Measurements from ENCODE around the gene SYTL2.
"Not testable (repeated sequence)": the region's sequence is repeated elsewhere in the genome, so short reads cannot be mapped to it uniquely, and the experiment has no call there.

The SYTL2 gene, protein sequence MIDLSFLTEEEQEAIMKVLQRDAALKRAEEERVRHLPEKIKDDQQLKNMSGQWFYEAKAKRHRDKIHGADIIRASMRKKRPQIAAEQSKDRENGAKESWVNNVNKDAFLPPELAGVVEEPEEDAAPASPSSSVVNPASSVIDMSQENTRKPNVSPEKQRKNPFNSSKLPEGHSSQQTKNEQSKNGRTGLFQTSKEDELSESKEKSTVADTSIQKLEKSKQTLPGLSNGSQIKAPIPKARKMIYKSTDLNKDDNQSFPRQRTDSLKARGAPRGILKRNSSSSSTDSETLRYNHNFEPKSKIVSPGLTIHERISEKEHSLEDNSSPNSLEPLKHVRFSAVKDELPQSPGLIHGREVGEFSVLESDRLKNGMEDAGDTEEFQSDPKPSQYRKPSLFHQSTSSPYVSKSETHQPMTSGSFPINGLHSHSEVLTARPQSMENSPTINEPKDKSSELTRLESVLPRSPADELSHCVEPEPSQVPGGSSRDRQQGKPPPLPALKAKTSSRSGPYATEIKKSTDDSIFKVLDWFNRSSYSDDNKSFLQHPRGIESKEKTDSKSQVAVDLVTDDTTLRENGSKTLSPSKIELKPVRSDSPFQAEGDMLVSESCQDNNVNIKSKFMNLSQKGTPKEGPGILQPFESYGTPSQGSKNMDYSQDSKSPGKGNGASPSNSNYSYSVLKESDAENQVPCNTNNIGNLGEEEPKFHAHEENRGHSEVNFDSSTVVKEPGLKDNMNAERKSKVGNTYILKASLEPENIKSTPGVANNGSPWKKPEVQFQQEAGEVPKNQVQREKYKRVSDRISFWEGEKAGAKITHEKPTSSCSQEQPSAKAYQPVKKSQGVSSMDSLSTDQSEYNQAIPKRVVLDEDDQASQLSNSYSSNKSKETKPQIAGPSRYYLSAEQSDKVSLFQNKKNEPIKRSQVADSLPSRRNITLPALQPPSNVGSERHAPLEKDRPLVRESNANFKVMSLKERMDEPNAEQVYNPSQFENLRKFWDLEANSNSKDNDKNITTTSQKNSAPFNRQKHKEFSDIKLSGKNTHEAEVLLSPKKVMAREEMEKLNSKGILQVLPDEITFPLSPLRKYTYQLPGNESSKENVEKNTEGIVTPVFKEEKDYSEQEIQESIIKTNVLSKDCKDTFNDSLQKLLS (N-terminal part only)
- total RNA-seq = 54.3 to 167 (median 94.6) reads per million in 4 experiments

DNA sequence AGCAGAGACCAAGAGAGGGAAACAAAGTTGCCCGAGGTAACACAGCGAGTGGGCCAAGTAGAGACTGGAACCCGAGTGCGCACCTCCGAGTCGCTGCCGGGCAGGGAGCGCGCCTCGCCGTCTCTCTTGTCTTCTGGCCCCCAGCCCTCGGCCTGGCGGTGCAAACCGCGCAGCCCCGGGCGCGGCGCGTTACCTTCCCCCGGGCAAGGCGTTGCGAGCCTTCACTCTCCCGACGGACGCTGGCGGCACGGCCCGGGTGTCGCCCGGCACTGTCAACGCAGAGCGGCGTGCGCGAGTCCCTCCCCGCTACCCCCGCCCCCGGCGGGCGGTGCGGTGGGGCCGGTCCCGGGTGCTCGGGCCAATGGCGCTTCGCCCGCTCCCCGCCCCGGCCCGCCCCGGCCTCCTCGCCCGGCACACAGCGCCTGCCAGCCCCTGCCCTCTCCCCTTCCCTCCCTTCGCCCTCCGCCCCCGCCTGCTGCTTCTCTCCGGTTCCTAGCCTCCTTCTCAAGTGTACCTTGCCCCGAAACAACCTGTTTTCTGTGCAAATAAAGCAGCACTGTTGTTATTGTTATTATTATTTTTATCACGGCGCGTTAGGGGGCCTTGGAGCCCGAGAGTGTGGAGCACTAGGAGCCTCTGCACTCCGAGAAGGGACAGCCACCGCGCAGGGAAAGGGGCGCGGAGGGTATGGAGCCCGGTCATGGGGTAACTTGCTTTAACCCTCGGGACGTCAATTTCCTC is at the start of gene SYTL2:
Gene SYTL2 (minus strand): TSS at position 271 of the 741 bp plus-strand sequence. CDS start 53,416 bp downstream, outside the sequence.
- DNase-seq = peak; percentile 57

- not testable (repeated sequence) for DNase-seq
Measured at GRCh38 chr11:85859541-85859940, 48.6 kb upstream of the SYTL2 start.

DNA sequence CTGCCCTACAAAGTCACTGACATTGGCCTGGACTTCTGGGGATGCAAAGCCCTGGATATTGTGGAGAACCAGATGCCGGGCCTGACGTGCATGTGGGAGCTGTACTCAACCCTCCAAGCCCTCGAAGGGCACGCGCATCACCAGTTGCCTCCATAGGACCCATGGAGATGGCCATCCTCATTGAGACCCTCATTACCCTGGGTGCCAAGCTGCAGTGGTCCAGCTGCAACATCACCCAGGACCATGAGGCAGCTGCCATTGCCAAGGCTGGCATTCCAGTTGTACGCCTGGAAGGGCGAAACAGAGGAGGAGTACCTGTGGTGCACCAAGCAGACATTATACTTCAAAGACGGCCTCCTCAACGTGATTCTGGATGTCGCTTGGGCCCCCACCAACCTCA is 46.2 kb upstream of the SYTL2 start:
- no peak for DNase-seq

DNA sequence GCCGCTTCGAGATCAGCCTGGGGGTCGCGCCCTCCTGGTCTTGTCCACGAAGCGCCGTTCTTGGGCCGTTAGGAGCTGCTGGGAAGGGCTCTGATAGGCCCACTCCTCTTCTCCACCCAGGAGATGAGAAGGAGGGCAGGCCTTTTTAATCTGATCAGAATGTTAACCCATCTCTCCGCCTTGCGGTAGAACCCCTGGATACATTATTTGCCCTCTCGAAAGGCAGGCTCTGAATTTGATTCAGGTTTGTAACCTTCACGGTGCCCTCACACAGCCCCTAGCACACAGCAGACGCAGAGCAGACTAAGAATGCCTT is 44.4 kb upstream of the SYTL2 start, which contains the start of gene CCDC83:
Gene CCDC83 (plus strand): TSS at position 43 of the 316 bp plus-strand sequence. CDS start 9,741 bp downstream, outside the sequence.
- no peak for DNase-seq

DNA sequence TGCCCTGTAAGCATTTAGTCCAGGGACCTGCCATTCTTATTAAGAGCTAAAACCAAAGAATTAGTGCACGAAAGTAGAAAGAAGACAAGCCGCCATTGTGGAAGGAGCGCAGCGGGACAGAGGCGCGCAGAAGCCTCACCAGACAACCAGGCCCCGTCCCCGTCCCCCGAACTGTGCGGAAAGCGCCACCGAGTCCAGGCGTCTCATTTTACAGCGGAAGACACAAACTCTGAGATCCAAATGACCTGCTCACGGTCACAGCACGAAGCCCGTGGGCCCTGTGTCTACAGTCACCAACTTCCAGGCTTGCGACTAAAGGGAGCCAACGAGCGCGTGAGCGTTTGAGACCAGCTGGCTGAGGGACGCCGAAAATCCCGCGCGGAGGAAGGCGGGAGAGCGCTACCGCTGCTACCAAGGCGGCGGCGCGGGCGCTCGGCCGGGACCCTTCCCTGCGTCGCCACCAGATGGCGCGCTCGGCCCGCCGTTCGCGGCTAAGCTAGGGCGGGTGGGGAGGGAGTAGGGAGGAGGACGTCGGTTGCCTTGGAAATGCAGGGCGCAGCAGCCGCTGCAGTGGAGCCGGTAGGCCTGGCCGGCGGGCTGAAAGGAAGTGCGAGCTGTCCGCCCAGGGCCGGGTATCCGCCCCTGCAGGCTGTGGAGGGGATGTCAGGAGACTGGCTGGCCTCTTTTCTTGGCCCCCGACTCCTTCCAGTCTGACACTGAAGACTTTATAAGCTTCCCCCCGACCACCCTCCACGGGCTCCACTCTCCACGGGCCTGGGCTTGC is 43.8 kb upstream of the SYTL2 start:
- DNase-seq = peak; percentile 79

DNA sequence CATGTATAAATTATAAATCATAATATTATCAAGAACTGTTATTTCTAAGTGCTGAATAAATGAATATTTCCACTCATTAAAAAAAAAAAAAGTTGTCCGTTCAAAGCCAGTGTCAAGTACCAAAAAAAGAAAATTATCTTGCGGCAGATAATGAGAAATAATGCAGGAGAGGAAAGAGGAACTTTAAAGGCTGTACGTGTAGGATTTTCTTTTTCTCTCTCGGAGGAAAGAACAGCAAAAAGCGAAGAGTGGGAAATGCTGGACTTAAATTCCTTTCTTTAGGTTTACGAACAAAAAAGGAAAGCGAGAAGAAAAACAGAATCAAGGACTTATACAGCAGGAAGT is 43.2 kb upstream of the SYTL2 start:
- no peak for DNase-seq

DNA sequence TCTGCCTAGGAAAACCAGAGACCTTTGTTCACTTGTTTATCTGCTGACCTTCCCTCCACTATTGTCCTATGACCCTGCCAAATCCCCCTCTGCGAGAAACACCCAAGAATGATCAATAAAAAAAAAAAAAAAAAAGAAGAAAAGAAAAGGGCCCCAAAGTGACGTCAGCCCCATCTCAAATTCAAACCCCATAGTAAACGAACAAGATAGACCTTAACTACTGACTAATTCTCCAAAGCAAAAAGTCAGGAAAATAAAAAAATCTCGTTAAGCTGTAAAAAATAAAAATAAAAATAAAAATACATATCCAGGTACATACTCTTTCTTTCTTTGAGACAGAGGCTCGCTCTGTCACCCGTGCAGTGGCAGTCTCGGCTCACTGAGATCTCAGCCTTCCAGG is 42.6 kb upstream of the SYTL2 start:
- not testable (repeated sequence) for DNase-seq

DNA sequence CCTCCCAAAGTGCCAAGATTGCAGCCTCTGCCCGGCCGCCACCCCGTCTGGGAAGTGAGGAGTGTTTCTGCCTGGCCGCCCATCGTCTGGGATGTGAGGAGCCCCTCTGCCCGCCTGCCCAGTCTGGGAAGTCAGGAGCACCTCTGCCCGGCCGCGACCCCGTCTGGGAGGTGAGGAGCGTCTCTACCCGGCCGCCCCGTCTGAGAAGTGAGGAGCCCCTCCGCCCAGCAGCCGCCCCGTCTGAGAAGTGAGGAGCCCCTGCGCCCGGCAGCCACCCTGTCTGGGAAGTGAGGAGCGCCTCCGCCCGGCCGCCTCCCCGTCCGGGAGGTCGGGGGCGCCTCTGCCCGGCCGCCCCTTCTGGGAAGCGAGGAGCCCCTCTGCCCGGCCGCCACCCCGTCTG is 41.8 kb upstream of the SYTL2 start:
- not testable (repeated sequence) for DNase-seq

- no peak for DNase-seq
Measured at GRCh38 chr11:85848556-85848955, 37.6 kb upstream of the SYTL2 start.

DNA sequence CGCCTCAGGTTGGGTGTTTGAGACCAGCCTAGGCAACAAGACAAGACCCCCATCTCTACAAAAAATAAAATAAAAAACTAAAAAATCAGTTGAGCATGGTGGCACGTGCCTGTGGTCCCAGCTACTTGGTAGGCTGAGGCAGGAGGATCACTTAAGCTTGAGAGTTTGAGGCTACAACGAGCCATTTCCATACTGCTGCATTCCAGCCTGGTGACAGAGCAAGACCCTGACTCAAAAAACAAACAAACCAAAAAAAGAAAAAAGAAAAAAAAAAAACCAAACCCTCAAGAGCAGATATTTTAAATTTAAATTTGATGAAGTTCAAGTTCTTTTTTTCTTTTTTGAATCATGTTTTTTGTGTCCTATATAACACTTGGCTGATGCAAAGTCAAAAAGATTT is 37.1 kb upstream of the SYTL2 start:
- DNase-seq = no peak

DNA sequence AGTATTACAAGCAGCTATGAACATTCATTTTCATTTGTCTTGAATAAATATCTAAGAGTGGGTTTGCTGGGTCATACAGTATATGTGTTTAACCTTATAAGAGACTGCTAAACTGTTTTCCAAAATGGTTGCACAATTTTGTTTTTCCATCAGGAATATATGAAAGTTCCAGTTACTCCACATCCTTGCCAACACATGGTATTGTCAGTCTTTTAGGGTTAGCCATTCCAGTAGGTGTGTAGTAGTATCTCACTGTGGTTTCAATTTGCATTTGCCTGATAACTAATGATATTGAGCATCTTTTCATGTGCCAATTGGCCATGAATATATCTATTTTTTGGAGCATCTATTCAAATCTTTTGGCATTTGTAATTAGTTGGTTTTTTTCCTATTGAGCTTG is 36.5 kb upstream of the SYTL2 start:
- no peak for DNase-seq

GRCh38 chr11:85845124-85845631 is 34.2 kb upstream of the SYTL2 start:
- no peak for DNase-seq

DNA sequence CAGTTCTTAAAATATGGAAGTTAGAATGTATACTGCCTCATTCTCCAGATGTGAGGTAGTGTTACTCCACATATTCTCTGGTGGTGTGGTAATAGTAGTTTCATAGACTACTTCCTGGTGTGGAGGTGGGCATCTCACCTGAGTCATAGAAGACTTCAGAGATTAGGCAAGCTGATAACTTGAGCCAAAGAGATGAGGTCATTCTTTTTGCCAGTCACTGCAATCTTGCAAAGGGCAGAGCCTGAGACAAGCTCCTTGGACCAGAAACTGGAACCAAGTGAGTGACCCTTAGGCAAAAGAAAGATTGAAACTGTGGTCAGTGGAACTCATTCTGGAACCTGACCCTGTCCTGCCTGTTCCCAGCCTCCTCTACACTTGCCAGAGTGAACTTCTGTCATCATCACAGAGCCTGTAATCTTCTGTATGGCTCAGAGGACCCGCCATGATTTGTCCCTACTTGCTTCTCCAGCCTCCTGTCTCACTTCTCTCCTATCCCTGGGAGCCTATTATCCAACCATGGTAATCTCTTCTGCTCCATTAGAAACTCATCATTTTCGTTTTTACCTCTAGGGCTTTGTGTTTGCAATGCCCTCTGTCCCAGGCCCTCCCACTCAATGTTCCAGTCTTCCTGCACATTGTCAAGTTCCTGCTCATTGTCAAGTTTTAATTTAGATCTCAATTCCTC is 33.6 kb upstream of the SYTL2 start:
- DNase-seq = no peak

GRCh38 chr11:85843929-85844328 is 33.0 kb upstream of the SYTL2 start:
- no peak for DNase-seq

- DNase-seq = not testable (repeated sequence)
Measured at GRCh38 chr11:85840932-85841331, 30.0 kb upstream of the SYTL2 start.

- no peak for DNase-seq
Measured at GRCh38 chr11:85835729-85836128, 24.8 kb upstream of the SYTL2 start.

DNA sequence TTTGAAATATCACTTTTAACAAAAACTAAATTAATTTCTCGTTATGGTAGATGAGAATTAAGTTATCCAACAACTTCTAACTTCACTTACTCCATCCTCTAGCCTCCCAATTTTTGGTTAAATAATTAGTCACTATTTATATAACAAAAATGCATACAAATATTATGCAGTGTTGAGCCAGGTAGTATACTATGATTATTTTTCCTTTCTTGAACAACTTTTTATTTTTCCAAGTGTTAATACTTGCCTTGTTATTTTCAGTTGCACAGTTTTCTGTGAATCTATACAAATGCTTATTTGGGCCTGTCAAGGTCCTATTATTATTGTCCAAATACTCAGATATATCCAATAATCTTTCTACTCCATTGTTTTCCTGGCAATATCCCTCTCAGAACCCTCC is 24.3 kb upstream of the SYTL2 start:
- no peak for DNase-seq

- no peak for DNase-seq
Measured at GRCh38 chr11:85831050-85831449, 20.1 kb upstream of the SYTL2 start.

- no peak for DNase-seq
Measured at GRCh38 chr11:85829172-85829571, 18.2 kb upstream of the SYTL2 start.

DNA sequence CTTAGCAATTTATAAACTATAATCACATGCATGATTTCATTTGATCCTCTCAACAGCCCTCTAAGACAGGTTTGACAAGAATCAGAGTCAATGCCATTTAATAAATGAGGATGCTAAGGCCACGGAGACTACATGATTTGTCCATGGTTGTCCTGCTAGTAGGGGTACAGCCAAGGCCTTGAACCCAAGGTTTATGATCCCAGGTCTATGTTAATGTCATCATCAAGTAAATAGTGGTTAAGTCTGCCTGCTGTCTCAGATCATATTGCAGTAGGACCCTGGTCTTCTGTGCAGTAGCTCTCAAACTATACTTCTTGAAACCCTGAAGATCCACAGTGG is 17.7 kb upstream of the SYTL2 start:
- no peak for DNase-seq
